ENCODE measurements around the gene FAAP20. TPM values are rescaled to one million over a fixed set of nuclear protein-coding genes. Genes with fewer than 3 reads are reported as not detected.

The FAAP20 gene
- total RNA-seq, 3 donors from 2014 or later (not counting 1 experiment from before 2014, with no cell fraction given) = 40.3 to 53.0 (median 43.3) TPM

DNA sequence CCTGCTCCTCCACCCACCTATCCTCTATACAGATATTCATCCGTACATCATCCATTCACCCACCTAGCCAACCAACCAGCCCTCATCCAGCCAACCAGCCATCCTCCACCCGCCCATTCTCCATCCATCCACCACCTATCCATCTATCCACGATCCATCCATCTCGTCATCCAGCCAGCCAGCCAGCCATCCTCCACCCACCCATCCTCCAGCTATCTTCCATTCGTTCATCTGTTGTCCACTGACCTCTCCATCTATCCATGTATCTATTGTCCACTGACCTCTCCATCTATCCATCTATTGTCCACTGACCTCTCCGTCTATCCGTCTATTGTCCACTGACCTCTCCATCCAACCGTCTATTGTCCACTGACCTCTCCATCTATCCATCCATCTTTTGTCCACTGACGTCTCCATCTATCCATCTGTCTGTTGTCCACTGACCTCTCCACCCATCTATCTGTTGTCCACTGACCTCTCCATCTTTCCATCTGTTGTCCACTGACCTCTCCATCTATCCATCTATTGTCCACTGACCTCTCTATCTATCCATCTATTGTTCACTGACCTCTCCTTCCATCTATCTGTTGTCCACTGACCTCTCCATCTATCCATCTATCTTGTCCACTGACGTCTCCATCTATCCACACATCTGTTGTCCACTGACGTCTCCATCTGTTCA, 47.6 kb downstream of the FAAP20 start:
- Mint-ChIP-seq H3K4me3 (no peak overlapping the region), H3K27me3 (ENCODE audit: low read depth in 2 of 2) (no peaks in the 10 kb centered on the region), H3K4me1 (no peaks in the 10 kb centered on the region), H3K36me3 (no peaks in the 10 kb centered on the region), H3K9me3 (no peaks in the 10 kb centered on the region), H3K27ac (no peak overlapping the region)
- TF ChIP-seq, protein P1, sequence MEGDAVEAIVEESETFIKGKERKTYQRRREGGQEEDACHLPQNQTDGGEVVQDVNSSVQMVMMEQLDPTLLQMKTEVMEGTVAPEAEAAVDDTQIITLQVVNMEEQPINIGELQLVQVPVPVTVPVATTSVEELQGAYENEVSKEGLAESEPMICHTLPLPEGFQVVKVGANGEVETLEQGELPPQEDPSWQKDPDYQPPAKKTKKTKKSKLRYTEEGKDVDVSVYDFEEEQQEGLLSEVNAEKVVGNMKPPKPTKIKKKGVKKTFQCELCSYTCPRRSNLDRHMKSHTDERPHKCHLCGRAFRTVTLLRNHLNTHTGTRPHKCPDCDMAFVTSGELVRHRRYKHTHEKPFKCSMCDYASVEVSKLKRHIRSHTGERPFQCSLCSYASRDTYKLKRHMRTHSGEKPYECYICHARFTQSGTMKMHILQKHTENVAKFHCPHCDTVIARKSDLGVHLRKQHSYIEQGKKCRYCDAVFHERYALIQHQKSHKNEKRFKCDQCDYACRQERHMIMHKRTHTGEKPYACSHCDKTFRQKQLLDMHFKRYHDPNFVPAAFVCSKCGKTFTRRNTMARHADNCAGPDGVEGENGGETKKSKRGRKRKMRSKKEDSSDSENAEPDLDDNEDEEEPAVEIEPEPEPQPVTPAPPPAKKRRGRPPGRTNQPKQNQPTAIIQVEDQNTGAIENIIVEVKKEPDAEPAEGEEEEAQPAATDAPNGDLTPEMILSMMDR (IDR thresholded peaks at IDR 0.05) = no peak
- no peak overlapping the region for H3K4me3 ChIP-seq (ENCODE audit: low read length)
- 92% methylated on average over 11 of the region's 11 CpGs for WGBS (ENCODE audit: insufficient coverage)
- ATAC-seq (no peak), DNase-seq (no peak)
- H3K4me1 ChIP-seq (ENCODE audit: control insufficient read depth, insufficient read depth, low read length) = peaks cover 41% of the 10 kb centered on the region
- H3K9me3 ChIP-seq (ENCODE audit: control insufficient read depth, insufficient read depth, low read length) = no peaks in the 10 kb centered on the region
- no peaks in the 10 kb centered on the region for H3K27me3 ChIP-seq (ENCODE audit: control insufficient read depth, insufficient read depth, low read length)
- H3K36me3 ChIP-seq (ENCODE audit: control insufficient read depth, insufficient read depth, low read length) = peaks cover 3% of the 10 kb centered on the region
- intact Hi-C loops (cut with micrococcal nuclease) = no loop called here
- no peak overlapping the region for H3K27ac ChIP-seq (ENCODE audit: low read length)

DNA sequence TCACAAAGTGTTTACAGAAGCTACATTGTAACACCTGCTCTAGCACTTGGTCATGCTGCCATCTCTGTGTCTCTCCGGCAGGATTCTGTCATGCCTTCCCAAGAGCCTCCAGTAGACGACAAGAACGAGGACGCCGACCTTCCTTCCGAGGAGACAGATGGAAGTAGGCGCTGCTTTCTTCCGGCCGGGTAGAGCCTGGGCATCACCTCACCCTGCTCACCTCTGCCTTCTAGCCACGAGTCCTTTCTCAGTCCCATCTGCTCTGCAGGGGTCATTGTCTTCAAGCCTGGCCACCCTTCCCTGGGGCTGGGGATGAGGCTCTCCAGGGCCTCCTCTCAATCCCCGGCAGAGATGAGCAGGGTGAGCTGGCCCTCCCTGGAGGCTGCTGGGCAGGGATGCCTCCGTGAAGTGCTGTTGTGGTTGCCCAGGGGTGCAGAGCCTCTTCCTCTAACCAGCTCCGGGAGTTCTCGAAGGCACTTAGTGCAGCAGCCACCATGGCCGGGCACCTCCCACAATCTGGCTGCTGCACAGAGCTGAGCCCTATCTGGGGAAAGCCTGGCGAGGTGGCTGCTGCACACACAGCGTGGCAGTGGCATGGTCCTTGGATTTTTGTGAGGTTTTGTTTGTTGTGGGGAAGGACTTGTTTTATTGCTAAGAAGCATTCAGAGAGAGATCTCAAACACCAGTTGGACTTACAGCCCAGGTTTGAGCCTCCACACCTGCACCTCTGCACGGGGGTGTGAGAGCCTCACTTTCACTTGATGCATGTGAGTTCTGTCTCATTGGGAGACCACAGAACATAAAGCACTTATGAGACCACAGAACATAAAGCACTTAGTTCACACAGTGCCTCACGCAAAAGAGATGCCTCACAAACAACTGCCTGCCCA, 48.4 kb downstream of the FAAP20 start:
- Histone ChIP-seq H3K27ac (ENCODE audit: low read length) (no peak overlapping the region), H3K4me1 (ENCODE audit: control insufficient read depth, insufficient read depth, low read length) (peaks cover 40% of the 10 kb centered on the region), H3K9me3 (ENCODE audit: control insufficient read depth, insufficient read depth, low read length) (no peaks in the 10 kb centered on the region), H3K36me3 (ENCODE audit: control insufficient read depth, insufficient read depth, low read length) (peaks cover 3% of the 10 kb centered on the region), H3K27me3 (ENCODE audit: control insufficient read depth, insufficient read depth, low read length) (no peaks in the 10 kb centered on the region), H3K4me3 (ENCODE audit: low read length) (no peak overlapping the region)
- no peaks in the 10 kb centered on the region for H3K36me3 Mint-ChIP-seq
- H3K9me3 Mint-ChIP-seq = no peaks in the 10 kb centered on the region
- no peaks in the 10 kb centered on the region for H3K27me3 Mint-ChIP-seq (ENCODE audit: low read depth in 2 of 2)
- intact Hi-C loops (cut with micrococcal nuclease) = no loop called here
- TF ChIP-seq, protein P1 (IDR thresholded peaks at IDR 0.05) = no peak
- H3K4me1 Mint-ChIP-seq = no peaks in the 10 kb centered on the region
- no peak for ATAC-seq
- no peak overlapping the region for H3K4me3 Mint-ChIP-seq
- WGBS (ENCODE audit: insufficient coverage) = 87% methylated on average over 19 of the region's 19 CpGs
- H3K27ac Mint-ChIP-seq = no peak overlapping the region
- DNase-seq = peak in 1 of 2 donors; percentile 58

DNA sequence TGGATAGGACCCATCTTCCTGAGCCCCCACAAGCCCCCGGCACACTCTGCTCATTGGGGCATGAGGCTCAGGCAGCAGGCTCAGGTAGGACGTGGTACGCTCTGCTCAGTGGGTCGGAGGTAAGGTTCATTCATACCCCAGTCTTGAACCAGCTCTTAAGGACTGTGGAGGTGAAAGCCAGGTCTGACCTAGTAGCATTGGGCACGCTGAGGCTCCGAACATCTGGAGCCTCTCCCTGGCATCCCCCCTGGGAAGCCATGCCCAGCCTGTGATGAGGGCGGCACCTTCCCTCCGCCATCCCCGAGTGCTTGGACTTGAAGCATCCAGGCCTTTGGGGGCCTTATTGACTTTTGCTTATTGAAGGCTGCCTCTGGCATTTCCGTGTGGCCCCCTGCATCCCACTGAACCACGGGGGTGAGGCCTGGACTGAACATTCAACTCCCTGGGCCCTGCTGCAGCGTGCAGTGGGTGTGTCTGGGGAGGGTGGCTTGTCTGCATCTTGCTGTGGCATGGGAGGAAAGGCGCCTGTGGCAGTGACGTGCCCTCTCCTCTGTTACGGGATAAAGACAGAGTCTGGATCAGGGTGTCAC, 50.0 kb downstream of the FAAP20 start:
- Mint-ChIP-seq H3K36me3 (no peaks in the 10 kb centered on the region), H3K9me3 (no peaks in the 10 kb centered on the region), H3K27ac (no peak overlapping the region), H3K4me3 (no peak overlapping the region), H3K27me3 (ENCODE audit: low read depth in 2 of 2) (no peaks in the 10 kb centered on the region), H3K4me1 (no peaks in the 10 kb centered on the region)
- Histone ChIP-seq H3K4me1 (ENCODE audit: control insufficient read depth, insufficient read depth, low read length) (peaks cover 34% of the 10 kb centered on the region), H3K9me3 (ENCODE audit: control insufficient read depth, insufficient read depth, low read length) (no peaks in the 10 kb centered on the region), H3K27ac (ENCODE audit: low read length) (no peak overlapping the region), H3K36me3 (ENCODE audit: control insufficient read depth, insufficient read depth, low read length) (peaks cover 3% of the 10 kb centered on the region), H3K27me3 (ENCODE audit: control insufficient read depth, insufficient read depth, low read length) (no peaks in the 10 kb centered on the region), H3K4me3 (ENCODE audit: low read length) (no peak overlapping the region)
- DNase-seq = no peak
- 96% methylated on average over 15 of the region's 15 CpGs for WGBS (ENCODE audit: insufficient coverage)
- TF ChIP-seq, protein P1 (IDR thresholded peaks at IDR 0.05) = no peak
- no peak for ATAC-seq
- intact Hi-C loops (cut with micrococcal nuclease) = no loop called here
